MG63 (cell line): ENCODE results near the gene RNASE7. TPM values are rescaled to one million over a fixed set of nuclear protein-coding genes. Genes with fewer than 3 reads are reported as not detected.
"Not testable (repeated sequence)": the region's sequence is repeated elsewhere in the genome, so short reads cannot be mapped to it uniquely, and the experiment has no call there.

Experiments
- DNase-seq: peaks from one replicate; pipeline ENCODE4 v3.0.0-alpha.2; 2020
- H3K27me3 ChIP-seq: fragments of 250-450 bp; sonication (Bioruptor Pico); 2 replicates; pipeline ENCODE4 v1.5.1; 2020; ENCODE audit warnings: mild to moderate bottlenecking, moderate library complexity
- H3K36me3 ChIP-seq: fragments of 250-450 bp; sonication (Bioruptor Pico); 2 replicates; pipeline ENCODE4 v1.5.1; 2020; ENCODE audit warnings: mild to moderate bottlenecking, moderate library complexity
- H3K4me3 ChIP-seq: fragments of 250-450 bp; sonication (Bioruptor Pico); 2 replicates; pipeline ENCODE4 v1.5.1; 2020; ENCODE audit warnings: mild to moderate bottlenecking, moderate library complexity
- H3K9me3 ChIP-seq: fragments of 250-450 bp; sonication (Bioruptor Pico); 2 replicates; pipeline ENCODE4 v1.5.1; 2020; ENCODE audit warnings: mild to moderate bottlenecking, moderate library complexity
- total RNA-seq: library from RNA; depleted of rRNA; stranded (reverse); fragments of >200 nt; shearing (Covaris generic); gene quantifications from 2 replicates; pipeline ENCODE4 v1.2.3, GENCODE V29; 2014; ENCODE audit warnings: low replicate concordance; rRNA removed

Gene RNASE7, protein sequence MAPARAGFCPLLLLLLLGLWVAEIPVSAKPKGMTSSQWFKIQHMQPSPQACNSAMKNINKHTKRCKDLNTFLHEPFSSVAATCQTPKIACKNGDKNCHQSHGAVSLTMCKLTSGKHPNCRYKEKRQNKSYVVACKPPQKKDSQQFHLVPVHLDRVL
- total RNA-seq: not detected in 2 replicates

DNA sequence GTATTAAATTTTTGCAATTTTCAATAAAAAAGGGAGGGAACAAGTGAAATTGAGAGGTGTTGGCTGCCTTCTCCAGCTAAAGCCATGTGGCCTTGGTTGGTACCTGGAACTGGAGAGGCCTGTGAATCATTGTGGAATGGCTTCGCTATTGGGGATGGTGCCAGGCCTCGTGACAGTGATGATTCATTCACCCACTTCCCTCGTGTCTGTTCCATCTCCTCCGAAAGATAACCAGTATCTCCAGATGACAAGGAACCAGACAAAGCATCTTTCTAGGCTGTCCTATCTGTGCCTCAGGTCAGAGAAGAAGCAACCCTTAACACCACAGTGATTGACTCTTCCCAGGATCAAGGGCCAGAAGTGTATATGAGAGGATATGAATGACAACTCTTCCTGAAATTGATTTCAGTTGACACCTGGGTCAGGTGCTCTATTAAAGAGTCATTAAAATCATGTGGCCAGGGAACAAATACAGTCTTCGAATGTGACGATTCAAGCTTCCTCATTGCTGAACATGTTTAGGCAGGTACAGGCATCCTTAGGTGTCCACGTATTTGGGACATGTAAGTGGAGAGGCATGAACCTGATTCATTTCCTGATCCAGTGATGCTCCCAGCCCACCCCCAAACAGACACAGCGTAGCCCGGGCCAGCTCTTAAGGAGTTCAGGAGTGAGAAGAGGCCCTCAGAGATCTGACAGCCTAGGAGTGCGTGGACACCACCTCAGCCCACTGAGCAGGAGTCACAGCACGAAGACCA, at the start of gene RNASE7:
Gene RNASE7 (plus strand): TSS at position 687 of the 758 bp plus-strand sequence. CDS start 631 bp downstream, outside the sequence.
- DNase-seq: no peak
- Histone ChIP-seq H3K9me3 (no peaks in the 10 kb centered on the region), H3K36me3 (no peaks in the 10 kb centered on the region), H3K27me3 (no peaks in the 10 kb centered on the region), H3K4me3 (no peak within 1 kb of the TSS)

DNA sequence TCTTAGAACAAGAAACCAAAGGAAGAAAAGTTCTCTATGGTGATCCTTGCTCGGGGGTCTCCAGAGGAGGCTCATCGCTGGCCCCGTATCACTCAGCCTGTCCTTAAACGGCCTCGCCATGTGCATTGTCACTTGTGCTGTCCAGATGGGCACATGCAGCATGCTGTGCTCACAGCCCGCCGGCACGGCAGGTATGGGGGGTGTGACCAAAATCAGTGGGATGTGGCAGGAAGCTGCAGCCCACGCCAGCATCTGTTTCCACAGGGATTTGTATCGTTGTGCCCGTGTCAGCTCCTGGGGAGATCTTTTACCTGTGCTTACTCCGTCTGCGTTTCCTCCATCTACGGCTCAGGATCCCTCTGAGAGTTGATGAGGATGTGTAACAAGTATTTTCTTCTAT, 45.6 kb upstream of the RNASE7 start:
- no peak for DNase-seq
- Histone ChIP-seq H3K36me3 (peaks cover 12% of the 10 kb centered on the region), H3K4me3 (no peak overlapping the region), H3K9me3 (no peaks in the 10 kb centered on the region), H3K27me3 (no peaks in the 10 kb centered on the region)

DNA sequence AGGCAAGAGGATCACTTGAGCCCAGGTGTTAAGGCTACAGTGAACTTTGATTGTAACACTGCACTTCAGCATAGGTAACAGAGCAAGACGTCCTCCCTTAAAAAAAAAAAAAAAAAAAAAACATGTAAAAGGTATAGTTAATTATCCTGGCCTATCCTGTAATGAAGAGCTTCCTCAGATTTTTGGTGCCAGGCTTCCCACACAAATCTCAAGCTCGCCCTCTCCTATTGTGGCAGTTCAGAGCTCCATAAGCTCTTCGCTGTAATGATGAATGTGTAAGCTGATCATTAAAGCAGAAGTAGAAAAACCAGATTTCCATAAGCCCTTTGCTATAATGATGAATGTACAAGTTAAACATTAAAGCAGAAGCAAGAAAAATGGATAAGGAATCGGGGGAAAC, 45.0 kb upstream of the RNASE7 start:
- Histone ChIP-seq H3K4me3 (no peak overlapping the region), H3K36me3 (peaks cover 6% of the 10 kb centered on the region), H3K27me3 (no peaks in the 10 kb centered on the region), H3K9me3 (no peaks in the 10 kb centered on the region)
- DNase-seq: no peak

DNA sequence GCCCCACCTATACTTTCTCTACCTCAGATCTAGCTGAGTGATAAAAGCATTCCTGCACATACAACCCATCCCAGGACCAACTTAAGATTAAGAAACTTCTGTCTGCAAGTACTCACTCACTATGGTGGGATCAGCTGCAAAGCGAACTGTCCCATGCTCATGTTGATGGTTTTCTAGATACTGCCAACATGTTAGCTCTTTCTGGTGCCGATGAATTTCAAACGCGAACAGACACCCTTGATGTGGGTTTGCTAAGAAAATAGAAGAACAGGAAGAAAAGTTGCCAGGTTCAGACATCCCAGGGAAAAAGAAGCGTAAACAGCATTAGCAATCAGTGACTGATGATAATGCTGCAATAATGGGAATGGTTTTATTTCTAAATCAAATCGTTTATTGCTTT, 44.6 kb upstream of the RNASE7 start:
- Histone ChIP-seq H3K4me3 (no peak overlapping the region), H3K36me3 (peaks cover 2% of the 10 kb centered on the region)
- no peak for DNase-seq

DNA sequence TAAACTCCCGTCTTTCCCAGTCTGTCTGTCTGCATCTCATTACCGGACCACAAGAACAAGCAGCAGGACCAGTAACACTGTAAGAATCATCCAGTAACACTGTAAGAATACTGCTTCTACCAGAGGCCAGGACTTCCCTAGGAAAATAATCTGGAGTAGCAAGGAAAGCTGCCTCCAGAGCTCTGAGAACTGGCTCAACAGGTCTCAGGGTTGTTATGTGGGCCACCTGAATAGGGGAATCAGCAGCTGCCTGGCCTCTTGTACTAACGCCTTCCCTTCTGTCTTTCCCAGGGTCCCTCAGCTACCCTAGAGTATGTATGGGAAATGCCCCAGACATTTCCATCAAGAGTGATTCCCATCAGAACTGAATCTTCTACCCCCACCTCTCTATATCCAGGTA, 44.0 kb upstream of the RNASE7 start:
- Histone ChIP-seq H3K9me3 (no peaks in the 10 kb centered on the region), H3K36me3 (peaks cover 2% of the 10 kb centered on the region; the same call in 1 of the 2 replicates), H3K27me3 (no peaks in the 10 kb centered on the region), H3K4me3 (no peak overlapping the region)
- DNase-seq: no peak

More for the DNA sequence above, 44.6 kb upstream of the RNASE7 start:
- Histone ChIP-seq H3K27me3 (no peaks in the 10 kb centered on the region), H3K9me3 (no peaks in the 10 kb centered on the region)

DNA sequence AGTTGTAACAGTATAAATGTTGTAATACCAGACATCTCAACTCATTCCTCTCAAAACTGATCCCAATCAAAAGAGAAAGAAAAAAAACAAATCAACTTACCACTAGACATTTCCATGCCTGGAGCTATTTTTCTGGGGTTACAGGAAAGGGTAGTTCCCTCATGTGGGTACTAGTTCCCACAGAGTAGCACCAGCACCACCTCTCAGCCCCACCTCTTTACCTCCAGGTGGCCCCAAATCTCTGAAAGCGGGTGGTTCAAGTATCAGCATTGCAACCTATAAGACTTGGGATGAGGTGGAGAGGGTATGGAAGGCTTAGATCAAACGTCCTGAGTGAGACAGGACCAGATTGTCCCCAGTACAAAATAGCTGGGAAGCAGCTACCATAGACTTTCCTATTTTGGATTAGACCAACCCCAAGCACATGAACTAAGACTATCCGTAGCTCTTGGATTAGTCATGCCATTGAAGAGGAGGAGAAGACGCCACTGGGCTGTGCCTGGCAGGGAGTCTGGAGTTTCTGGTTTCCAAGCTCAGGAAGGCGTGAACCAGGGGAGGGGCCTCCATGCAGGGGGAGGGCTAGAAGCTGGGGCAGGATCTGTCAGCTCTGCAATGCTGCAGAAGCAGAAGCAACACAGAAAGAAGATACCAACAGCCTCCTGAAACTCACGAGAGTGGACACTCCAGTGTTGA, 43.3 kb upstream of the RNASE7 start, which contains the start of gene SLC39A2:
Gene SLC39A2 (plus strand): TSS at position 620 of the 693 bp plus-strand sequence. CDS start 154 bp downstream, outside the sequence.
- Histone ChIP-seq H3K4me3 (no peak within 1 kb of the TSS), H3K9me3 (no peaks in the 10 kb centered on the region)
- peak; percentile 52 for DNase-seq

DNA sequence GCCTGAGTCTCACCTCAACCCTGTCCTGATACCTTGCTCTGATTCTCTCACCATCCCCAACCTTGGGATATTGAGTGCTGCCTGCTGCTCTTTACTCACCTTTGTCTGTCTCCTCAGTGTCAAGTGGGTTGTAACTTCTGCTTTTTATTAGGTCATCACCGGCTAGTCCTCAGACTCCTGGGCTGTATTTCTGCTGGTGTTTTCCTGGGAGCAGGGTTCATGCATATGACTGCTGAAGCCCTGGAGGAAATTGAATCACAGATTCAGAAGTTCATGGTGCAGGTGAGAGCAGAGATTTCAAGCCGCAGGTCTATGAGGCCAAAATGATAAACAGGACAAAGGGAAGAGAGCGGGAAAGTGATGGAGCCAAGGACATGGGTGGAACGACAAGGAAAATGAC, 42.6 kb upstream of the RNASE7 start:
- DNase-seq: no peak
- Histone ChIP-seq H3K9me3 (no peaks in the 10 kb centered on the region), H3K36me3 (peaks cover 2% of the 10 kb centered on the region; the same call in 1 of the 2 replicates), H3K27me3 (no peaks in the 10 kb centered on the region), H3K4me3 (no peak overlapping the region)

More for the DNA sequence above, 43.3 kb upstream of the RNASE7 start, which contains the start of gene SLC39A2:
- H3K27me3 ChIP-seq: no peaks in the 10 kb centered on the region
- H3K36me3 ChIP-seq: peaks cover 2% of the 10 kb centered on the region; the same call in 1 of the 2 replicates

DNA sequence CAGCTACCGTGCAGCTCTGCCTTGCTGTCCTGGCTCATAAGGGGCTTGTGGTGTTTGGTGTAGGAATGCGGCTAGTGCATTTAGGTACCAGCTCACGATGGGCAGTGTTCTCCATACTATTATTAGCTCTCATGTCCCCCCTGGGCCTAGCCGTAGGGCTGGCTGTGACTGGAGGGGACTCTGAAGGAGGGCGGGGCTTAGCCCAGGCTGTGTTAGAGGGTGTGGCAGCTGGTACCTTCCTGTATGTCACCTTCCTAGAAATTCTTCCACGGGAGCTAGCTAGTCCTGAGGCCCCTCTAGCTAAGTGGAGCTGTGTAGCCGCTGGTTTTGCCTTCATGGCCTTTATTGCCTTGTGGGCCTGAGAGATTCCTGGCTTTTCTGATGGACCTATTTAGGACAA, 40.9 kb upstream of the RNASE7 start:
- Histone ChIP-seq H3K9me3 (no peaks in the 10 kb centered on the region), H3K27me3 (no peaks in the 10 kb centered on the region), H3K4me3 (no peak overlapping the region), H3K36me3 (no peaks in the 10 kb centered on the region)
- DNase-seq: no peak

DNA sequence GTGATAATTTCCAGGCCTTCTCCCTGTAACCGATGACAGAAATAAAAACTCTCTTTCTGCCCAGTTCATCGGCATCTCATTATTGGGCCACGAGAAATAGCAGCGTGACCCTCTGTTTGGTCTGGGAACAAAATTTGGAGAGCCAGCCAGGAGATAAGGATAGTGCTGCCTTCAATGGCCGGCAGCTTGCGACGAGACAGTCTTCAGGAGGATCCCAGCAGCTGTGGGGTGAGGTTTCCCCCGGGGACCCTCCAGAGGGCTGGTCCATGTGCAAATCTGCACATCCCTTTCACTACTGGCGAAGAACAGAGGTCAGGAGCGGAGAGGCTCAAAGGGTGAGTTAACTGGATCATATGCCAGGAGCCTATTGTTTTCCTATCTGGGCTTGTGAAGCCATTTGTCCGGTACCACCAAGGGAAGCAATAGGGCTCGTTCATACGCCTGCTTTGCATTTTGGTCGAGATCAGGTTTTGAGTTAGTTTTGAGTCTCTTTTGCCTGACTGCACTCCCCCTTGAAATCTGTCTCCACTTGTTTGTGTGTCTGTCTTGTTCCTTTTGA, 38.3 kb upstream of the RNASE7 start:
- H3K9me3 ChIP-seq: no peaks in the 10 kb centered on the region
- H3K27me3 ChIP-seq: no peaks in the 10 kb centered on the region
- H3K36me3 ChIP-seq: no peaks in the 10 kb centered on the region
- H3K4me3 ChIP-seq: no peak overlapping the region
- DNase-seq: no peak

DNA sequence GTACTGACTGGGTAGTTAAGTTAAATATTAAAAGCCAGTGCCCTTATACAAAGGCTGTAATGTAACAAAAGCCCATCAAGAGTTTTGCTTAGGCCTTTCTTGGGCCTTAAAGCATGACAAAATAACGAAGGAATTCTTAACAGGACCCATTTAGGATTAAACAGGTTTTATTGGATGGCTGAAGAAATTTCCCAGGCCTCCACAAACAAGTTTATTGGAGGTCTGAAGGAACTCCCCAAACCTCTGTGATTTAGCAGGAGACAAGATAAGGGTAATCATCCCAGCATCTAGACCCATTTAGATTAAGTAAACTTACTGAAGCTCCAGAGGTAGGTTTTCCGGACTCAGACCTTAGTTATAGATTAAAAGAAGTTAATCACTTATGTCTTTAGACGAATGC, 32.4 kb upstream of the RNASE7 start:
- H3K4me3 ChIP-seq, H3K27me3 ChIP-seq, H3K9me3 ChIP-seq, H3K36me3 ChIP-seq, DNase-seq: not testable (repeated sequence)

DNA sequence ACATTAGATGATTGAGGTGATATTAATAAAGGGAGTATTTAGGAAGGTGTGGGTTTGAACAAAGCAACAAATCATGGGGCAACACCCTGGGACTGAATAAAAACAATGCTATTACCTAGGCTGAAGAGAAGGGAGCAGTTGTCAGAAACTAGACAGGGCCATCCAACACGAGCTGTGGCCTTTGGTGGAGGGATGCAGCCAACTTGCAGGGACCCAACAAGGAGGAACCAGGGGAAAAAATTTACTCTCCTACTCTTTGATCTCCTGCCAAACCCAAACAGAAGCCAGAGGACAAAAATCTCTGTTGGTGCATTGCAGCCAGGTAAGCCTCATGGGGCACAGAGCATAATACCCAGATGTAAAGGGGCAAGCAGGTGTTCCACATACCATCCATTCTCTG, 31.0 kb upstream of the RNASE7 start:
- no peak for DNase-seq
- Histone ChIP-seq H3K4me3 (no peak overlapping the region), H3K27me3 (no peaks in the 10 kb centered on the region), H3K9me3 (no peaks in the 10 kb centered on the region), H3K36me3 (no peaks in the 10 kb centered on the region)

DNA sequence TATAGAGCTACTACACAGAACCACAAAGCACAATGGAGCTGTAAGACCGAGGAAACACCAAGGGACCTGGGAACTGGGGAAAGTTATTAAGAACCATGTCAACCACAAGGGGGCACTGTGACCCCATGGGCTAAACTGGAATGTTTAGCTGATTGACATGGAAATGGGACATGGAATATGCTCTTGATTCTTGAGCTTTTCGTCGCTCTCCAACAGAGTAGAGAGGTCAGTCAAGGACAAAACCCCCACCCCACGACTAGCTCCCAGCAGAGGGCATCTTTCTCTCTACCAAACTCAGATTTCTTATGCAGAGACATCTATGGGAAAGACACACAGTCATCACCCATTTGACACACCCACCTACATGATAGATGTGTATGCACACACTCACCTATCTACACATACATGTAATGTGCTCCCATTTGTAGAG, 27.4 kb upstream of the RNASE7 start:
- no peak overlapping the region for H3K4me3 ChIP-seq
- no peaks in the 10 kb centered on the region for H3K9me3 ChIP-seq
- H3K36me3 ChIP-seq: no peaks in the 10 kb centered on the region
- H3K27me3 ChIP-seq: no peaks in the 10 kb centered on the region
- DNase-seq: peak; percentile 43

DNA sequence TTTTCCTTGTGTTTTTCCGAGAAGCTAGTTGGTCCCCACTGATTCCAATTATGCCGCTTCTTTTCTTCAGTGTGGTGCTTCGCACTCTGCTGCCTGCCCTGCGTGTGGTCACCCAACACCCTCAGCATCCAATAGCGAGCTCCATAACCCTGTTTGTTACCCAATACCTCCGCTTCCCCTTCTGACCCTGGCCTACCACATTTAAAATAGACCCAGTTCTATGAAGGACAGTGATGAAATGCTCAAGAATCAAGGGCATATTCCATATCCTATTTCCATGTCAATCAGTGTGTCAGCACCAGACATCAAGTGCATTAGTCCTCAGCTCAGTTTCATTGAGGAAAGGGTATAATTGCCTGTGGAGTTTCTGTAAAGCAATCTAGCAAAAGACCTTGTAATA, 26.9 kb upstream of the RNASE7 start:
- no peak overlapping the region for H3K4me3 ChIP-seq
- H3K27me3 ChIP-seq: no peaks in the 10 kb centered on the region
- no peak for DNase-seq
- H3K9me3 ChIP-seq: no peaks in the 10 kb centered on the region
- no peaks in the 10 kb centered on the region for H3K36me3 ChIP-seq

DNA sequence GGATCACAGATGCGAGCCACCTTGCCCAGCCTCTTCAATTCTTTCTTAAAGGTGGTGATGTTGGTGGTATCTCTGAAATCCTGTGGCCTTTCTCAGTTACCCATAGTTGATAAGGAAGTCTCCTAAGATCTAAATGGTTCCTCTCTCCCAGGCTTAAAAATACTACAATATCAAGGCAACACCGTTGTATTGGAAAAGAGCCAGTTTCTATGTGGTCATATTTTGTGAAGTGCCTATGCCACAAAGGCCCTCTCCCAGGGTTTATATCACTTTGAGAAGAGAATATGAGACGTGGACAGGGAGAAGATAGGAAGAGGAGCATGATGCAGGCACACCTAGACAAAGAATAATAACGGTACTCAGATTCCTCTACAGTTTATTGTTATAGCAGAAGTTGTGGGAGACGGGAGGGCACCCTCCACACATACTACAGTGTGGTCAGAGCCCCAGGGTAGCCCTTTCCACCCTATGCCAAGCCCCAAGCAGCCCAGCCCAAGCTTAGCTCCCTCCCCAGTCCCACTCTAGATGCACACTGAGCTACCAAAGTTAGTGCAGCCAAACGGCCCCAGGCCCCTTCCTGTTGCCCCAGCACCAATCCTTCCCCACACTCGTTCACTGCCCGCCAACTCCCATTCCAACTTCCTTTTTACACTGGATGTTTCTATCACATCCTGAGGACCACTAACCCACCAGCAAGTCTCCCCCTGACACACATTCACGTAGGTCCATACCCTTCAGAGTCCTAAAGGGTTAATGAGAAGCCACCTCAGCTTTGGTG, 25.6 kb upstream of the RNASE7 start:
- no peaks in the 10 kb centered on the region for H3K27me3 ChIP-seq
- no peaks in the 10 kb centered on the region for H3K9me3 ChIP-seq
- DNase-seq: no peak
- no peaks in the 10 kb centered on the region for H3K36me3 ChIP-seq
- no peak overlapping the region for H3K4me3 ChIP-seq

DNA sequence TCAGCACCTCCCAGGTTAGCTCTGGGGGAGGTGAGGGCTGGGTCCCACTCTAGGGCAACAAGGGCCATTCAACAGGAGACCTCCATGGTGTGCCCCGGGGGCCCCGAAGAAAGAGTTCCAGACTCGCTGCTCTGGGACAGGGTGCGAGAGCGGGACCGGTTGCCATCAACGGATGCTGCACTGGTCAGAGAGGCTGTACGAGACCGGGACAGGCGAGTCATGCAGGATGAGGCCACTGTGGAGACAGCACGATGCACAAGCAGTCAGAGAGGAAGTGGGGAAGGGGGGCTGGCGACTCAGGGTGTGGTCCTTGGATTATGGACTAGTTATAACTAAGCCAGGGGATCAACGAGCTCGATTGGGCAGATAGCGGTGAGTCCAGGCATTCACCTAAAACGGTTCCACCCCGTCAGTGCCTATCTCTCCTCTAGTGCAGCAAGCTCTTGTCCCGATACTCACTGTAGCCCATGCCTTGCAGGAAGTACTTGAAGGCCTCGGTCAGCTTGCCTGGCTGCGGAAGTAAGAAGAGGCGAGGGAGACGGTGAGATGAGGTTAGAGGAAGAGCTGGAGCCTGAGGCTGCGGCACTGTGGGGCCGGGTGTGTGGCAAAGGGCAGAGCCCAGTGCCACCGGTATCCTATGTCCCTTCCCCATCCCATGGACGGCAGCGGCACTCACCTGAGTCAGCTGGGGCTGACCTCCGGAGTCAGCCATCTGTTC, 24.5 kb upstream of the RNASE7 start:
- no peak overlapping the region for H3K4me3 ChIP-seq
- H3K27me3 ChIP-seq: no peaks in the 10 kb centered on the region
- H3K9me3 ChIP-seq: no peaks in the 10 kb centered on the region
- no peak for DNase-seq
- no peaks in the 10 kb centered on the region for H3K36me3 ChIP-seq

DNA sequence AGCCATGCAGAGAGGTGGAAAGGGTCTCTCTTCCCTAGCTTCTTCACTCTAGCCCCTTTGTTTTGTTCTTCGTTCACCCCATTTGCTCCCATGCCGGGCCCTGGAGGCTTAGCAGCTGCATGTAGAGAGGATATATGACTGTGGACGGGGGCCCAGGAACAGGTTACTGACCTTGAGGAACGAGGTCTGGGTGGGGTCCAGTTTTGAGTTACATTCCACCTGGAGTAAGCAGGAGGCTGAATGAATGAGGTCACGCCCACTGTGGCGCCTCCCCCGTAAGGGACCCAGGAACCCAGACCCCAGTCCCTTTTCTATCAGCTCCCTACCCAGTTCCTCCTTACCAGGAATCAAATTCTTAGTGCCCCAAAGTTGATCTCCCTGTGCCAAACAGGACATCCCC, 23.9 kb upstream of the RNASE7 start:
- Histone ChIP-seq H3K27me3 (no peaks in the 10 kb centered on the region), H3K9me3 (no peaks in the 10 kb centered on the region), H3K36me3 (no peaks in the 10 kb centered on the region), H3K4me3 (no peak overlapping the region)
- DNase-seq: no peak
